Measurements from ENCODE around the gene P2RX1. TPM values are rescaled to one million over a fixed set of nuclear protein-coding genes. Genes with fewer than 3 reads are reported as not detected.

The P2RX1 gene
- total RNA-seq, 1 experiment from 2014 or later: not detected

DNA sequence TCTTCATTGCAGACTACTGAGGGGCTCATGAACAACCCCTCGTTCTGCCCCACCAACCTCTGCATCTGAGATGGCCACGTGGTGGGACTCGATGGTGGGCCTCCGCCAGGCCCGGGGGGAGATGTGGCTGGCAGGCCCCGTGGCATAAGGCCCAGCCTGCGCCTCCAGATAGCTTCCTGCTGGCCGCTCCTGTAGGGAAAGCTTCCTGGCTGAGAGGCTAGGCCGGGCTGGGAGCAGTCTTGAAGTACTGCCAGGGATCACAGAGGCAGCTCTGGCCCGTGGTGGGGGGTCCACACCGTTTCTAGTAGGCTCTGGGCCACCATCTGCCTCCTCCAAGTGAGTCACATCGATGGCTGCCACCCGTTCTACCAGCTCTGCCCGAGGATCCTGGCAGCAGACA lies 31.0 kb downstream of the P2RX1 start:
- in situ Hi-C loops (cut with HindIII; ENCODE audit: low pct_unique_long_range_greater_than_20kb, low sequenced_read_pairs): no loop called here
- DNase-seq (ENCODE audit: low read depth, low spot score): no peak

- in situ Hi-C loops (cut with HindIII; ENCODE audit: low pct_unique_long_range_greater_than_20kb, low sequenced_read_pairs): no loop called here
- DNase-seq (ENCODE audit: low read depth, low spot score): no peak
These were observed 32.1 kb downstream of the P2RX1 start for GRCh38 chr17:3884188-3884587.

DNA sequence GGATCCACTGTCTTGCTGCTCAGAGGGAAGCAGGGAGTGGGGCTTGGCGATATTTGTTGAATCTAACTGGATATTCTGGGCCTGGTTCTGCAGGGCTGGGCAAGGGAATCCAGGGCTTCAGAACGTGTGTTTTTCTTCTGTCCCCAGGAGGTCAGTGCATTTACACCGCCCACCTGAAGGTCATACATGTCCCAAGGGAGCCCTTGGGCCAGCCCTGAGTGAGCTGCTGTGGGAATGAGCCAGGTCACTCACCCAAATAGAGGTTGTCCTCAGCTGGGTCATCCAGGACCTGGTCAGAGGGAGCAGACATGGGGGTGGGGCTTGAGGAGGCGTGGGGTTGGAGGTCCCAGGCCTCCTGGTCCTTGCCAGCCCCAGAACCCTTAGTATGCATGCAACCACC lies 34.0 kb downstream of the P2RX1 start:
- DNase-seq (ENCODE audit: low read depth, low spot score): no peak
- in situ Hi-C loops (cut with HindIII; ENCODE audit: low pct_unique_long_range_greater_than_20kb, low sequenced_read_pairs): no loop called here

DNA sequence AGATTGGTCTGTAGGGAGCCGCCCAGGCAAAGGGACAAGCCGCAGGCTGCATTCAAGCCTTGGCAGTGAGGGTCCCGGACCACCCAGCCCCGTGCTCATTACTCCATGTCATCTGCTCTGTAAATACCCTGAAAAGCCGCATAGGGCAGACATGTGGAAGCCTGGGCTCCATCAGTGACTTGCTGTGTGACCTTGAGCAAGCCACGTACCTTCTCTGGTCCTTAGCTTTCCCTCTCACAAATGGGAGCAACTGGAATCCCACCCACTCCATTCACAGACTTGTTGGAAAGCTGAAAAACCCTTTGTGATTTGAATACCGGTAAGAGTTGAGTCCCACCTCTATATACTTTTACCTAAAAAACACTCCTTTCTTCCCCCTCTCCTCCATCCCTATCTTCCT lies 35.3 kb downstream of the P2RX1 start:
- no peak for DNase-seq (ENCODE audit: low read depth, low spot score)
- in situ Hi-C loops (cut with HindIII; ENCODE audit: low pct_unique_long_range_greater_than_20kb, low sequenced_read_pairs): no loop called here

DNA sequence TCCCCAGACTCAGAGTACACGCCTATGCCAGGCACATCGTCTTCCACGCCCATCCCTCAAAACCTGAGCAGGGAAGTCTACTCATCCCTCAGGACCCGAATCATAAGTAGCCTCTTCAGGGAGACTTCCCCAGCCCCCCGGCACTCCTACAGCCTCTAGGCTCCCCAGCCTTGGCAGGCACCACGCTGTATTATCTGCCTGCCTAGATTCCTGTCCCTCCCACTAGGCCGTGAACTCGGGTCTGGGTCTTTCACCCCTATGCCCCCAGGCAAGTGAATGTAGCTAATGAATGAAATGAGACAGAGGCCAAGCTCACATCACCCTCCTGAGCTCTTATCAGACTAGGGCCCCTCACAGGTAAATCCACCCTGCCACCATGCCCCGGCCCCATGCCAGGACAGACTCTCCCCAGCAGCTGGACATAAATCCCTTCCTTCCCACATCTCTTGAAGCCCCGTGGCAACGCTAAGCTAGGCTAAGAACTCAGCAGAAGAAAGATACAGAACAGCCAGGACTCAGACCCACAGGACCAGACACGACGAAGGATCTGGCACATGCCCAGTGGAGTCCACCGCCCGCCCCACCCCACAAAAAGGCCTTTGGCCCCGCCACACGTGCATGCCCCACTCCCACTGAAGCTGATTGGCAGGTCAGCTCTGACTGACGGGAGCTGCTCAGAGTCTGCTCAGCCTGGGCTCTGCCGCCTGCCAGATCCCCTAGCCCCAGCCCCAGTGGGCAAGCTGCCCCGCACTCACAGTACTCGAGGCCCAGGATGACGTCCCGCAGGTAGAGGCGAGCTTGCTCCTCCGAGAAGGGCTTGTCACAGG lies 36.5 kb downstream of the P2RX1 start:
- DNase-seq (ENCODE audit: low read depth, low spot score): no peak
- in situ Hi-C loops (cut with HindIII; ENCODE audit: low pct_unique_long_range_greater_than_20kb, low sequenced_read_pairs): no loop called here

DNA sequence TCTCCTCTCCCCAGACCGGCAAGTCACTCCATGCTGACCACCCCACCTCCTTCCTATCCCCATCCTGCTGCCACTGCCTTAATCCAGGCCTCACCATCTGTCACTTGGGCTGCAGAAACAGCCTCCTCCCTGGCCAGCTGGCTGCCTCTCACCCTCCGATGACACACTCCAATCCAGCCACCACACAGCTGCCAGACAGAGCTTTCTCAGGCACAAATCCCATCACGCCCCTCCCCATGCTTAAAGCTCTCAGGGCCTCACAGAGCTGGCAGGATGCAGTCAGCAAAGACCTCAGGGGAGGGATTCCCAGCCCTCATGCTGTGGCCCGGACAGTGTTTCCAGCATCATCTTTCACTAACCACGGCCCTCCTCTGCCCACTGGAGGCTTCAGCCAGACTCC lies 37.1 kb downstream of the P2RX1 start:
- DNase-seq (ENCODE audit: low read depth, low spot score): no peak
- in situ Hi-C loops (cut with HindIII; ENCODE audit: low pct_unique_long_range_greater_than_20kb, low sequenced_read_pairs): no loop called here

DNA sequence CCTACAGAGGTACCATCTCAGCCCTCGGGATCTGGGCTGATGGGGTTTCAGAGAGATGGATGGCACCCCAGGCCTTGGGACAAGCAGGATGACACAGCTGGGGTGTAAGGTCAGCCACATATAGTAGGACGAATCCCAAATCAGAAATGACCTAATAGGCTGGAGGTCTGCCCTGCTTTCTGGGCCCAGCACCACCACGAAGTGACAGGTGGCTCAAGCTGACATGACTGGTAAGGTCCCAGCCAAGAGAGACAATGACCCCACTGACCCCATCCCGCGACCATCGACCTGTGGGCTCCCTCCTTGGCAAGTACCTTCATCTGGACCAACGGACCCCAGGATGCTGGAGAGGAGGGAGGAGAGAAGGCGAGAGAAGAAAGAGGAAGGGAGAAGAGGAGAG lies 39.0 kb downstream of the P2RX1 start:
- DNase-seq (ENCODE audit: low read depth, low spot score): no peak
- in situ Hi-C loops (cut with HindIII; ENCODE audit: low pct_unique_long_range_greater_than_20kb, low sequenced_read_pairs): no loop called here

DNA sequence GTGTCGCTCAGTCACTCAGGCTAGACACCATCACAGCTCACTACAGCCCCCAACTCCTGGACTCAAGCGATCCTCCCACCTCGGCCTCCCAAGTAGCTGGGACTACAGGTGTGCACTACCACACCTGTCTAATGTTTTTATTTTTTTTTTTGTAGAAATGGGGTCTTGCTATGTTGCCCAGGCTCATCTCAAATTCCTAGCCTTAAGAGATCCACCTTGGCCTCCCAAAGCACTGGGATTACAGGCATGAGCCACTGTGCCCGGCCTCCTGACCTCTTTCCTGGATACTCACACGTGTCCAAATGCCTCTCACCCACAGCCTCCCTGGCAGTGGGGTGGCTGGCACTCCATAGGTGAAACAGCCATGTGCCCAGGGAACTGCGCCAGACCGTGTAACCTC lies 40.9 kb downstream of the P2RX1 start:
- DNase-seq (ENCODE audit: low read depth, low spot score): no peak
- in situ Hi-C loops (cut with HindIII; ENCODE audit: low pct_unique_long_range_greater_than_20kb, low sequenced_read_pairs): no loop called here

DNA sequence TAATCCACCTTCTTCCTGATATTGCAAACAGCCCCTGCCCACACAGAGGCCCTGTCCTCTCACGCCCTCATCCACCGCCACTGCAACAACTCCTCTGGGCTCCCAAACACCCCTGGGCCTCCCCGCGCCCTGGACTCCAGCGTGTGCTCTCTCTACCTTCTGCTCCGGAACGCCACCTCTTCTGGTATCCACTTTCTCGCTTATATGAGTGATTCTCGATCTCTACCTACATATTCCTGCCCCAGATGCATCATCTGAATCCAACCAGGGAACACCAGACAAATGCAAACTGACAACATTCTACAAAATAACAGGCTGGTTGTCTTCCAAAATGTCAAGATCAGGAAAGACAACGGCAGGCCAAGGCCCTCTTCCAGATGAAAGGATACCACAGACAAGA lies 42.4 kb downstream of the P2RX1 start:
- in situ Hi-C loops (cut with HindIII; ENCODE audit: low pct_unique_long_range_greater_than_20kb, low sequenced_read_pairs): no loop called here
- no peak for DNase-seq (ENCODE audit: low read depth, low spot score)

DNA sequence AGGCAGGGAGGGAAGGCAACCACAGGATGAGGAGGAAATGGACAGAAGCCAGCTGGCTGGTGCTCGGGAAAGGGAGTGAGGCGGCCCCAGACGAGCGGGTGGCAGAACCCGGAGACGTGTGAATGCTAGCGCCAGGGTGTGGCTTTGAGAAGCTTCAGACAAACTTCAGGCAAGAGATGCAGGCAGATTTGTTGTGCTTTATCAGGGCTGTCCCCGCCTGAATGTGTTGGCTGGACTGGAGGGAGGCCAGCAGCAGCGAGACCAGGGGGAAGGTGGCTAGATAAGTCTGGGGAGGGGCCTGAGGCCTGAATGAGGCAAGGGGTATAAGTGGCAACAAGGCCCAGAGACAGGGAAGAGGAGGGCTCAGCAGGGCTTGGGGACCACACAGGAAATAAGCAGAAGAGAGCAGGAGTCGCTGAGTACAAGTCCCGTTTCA lies 45.4 kb downstream of the P2RX1 start:
- in situ Hi-C loops (cut with HindIII; ENCODE audit: low pct_unique_long_range_greater_than_20kb, low sequenced_read_pairs): no loop called here
- DNase-seq (ENCODE audit: low read depth, low spot score): no peak

DNA sequence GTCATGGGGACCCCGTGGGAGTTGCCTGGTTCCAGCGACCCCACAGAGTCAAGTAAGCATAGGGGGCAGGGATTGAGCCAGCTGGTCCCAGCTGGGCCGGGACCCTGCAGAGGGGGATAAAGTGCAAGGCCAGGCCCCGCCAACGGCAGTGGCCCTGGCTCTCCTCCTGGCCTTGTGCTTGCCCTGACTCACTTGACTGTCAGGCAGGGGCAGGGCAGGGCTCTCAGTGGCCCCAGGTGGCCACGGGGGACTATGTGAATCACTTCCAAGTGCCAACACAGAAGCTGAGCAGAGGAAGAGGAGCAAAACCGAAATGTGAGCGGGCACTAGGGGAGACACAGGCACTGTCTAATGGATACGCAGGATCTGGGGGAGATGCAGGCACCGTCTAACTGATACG lies 48.7 kb downstream of the P2RX1 start:
- no peak for DNase-seq (ENCODE audit: low read depth, low spot score)
- in situ Hi-C loops (cut with HindIII; ENCODE audit: low pct_unique_long_range_greater_than_20kb, low sequenced_read_pairs): no loop called here

DNA sequence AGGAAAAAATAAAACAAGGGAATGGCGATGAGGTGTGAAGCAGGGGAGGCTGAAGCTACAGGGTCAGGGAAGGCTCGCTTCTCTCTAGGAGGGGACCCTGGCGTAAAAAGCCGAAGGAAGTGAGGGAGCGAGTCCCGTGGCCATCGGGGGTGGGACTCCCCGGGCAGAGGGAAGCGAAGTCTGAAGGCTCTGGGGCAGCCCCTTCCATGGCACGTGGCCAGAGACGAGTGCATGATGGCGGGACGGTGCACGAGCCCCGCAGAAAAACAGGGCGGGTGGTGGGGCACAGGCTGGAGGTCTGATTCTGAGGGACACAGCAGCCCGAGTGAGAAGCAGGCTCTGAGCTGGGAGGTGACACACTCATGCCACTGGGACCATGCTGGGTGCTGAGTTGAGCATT lies 49.2 kb downstream of the P2RX1 start:
- in situ Hi-C loops (cut with HindIII; ENCODE audit: low pct_unique_long_range_greater_than_20kb, low sequenced_read_pairs): no loop called here
- DNase-seq (ENCODE audit: low read depth, low spot score): no peak

- no peak for DNase-seq (ENCODE audit: low read depth, low spot score)
- in situ Hi-C loops (cut with HindIII; ENCODE audit: low pct_unique_long_range_greater_than_20kb, low sequenced_read_pairs): no loop called here
These were observed 50.0 kb downstream of the P2RX1 start for GRCh38 chr17:3866276-3866675.

DNA sequence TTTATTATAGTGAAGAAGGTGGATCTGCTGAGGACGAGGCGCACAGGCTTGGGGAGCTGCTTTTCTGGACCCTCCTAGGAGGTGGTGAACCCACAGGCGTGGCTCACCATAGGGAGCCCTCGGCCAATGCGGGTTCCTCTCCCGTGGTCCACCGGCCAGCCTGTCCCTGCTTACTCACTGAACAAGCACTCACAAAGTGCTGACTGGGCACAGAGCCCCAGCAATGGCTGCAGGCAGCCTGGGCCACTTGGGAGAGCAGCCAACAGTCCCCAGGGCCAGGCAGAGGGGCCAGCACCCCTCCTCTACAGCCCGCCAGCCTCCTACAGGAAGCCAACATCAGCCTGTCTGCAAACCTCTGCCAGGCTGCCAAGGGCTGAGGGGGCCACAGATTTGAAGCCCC lies 51.1 kb downstream of the P2RX1 start:
- no peak for DNase-seq (ENCODE audit: low read depth, low spot score)
- in situ Hi-C loops (cut with HindIII; ENCODE audit: low pct_unique_long_range_greater_than_20kb, low sequenced_read_pairs): no loop called here

- no peak for DNase-seq (ENCODE audit: low read depth, low spot score)
- in situ Hi-C loops (cut with HindIII; ENCODE audit: low pct_unique_long_range_greater_than_20kb, low sequenced_read_pairs): no loop called here
These were observed 51.7 kb downstream of the P2RX1 start for GRCh38 chr17:3864534-3864933.

DNA sequence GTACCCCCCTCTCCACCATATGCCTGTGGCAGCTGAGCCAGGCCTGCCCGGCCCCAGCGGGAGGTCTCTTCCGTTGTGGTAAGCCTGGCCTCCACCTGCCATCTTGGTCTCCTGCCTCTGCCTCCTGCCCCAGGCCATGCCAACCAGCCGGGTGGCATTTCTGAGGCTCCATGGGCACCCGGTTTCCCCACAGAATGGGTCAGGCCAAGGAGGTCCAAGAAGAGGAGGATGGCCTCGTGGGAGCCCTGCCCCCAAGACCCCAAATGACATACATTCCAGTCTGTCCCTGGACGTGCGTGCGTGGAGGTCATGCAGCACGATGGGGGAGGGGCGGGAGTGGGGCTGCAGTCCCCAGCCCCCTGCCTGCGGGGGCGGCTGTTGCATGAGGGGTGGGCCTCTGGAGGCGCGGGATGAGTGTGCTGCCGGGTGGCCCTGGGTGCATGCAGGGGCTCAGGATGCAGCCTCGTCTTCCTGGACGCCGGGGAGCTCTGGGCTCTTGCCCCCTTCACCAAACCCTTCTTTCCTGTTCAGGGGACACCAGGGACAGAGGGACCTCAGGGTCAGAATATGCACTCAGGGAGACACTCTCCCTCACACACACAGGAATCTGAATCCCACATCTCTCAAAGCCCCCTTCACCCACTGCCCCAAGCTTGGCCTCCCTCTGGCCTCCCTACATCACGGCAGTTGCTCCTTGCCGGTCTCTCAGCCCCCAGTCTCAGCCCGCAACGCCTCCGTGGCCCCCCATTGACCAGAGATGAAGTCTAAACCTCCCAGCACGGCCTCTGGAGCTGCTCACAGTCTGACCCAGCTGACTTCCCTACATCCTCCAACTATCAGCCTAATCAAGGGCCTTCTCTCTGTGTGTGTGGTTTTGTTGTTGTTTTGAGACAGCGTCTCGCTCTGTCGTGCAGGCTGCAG lies 54.2 kb downstream of the P2RX1 start:
- DNase-seq (ENCODE audit: low read depth, low spot score): no peak
- in situ Hi-C loops (cut with HindIII; ENCODE audit: low pct_unique_long_range_greater_than_20kb, low sequenced_read_pairs): no loop called here

GRCh38 chr17:3860939-3861700 lies 55.1 kb downstream of the P2RX1 start:
- DNase-seq (ENCODE audit: low read depth, low spot score): no peak
- in situ Hi-C loops (cut with HindIII; ENCODE audit: low pct_unique_long_range_greater_than_20kb, low sequenced_read_pairs): no loop called here

GRCh38 chr17:3859940-3860339 lies 56.3 kb downstream of the P2RX1 start:
- no peak for DNase-seq (ENCODE audit: low read depth, low spot score)
- in situ Hi-C loops (cut with HindIII; ENCODE audit: low pct_unique_long_range_greater_than_20kb, low sequenced_read_pairs): no loop called here

Data from SK-MEL-5 (cell line).